ENCODE measurements around the gene CENPL. TPM values are rescaled to one million over a fixed set of nuclear protein-coding genes. Genes with fewer than 3 reads are reported as not detected.

CENPL gene
- total and polyA plus RNA-seq, 10 of the 15 experiments (the other 5 are each of a cell fraction or from before 2014, with no cell fraction given): 14.9 to 32.1 (median 24.5) TPM

GRCh38 chr1:173867753-173868265, 43.1 kb upstream of the CENPL start, which contains the start of gene GAS5 (continued):
- TF ChIP-seq BHLHE40 (IDR thresholded peaks at IDR 0.05; ENCODE audit: borderline replicate concordance in 1 of 2, low read depth in 2 of 2, low read length in 1 of 2): peak in 1 of 2 experiments; percentile 60; a peak in 1 of 4 replicates
- TF ChIP-seq MYB (IDR thresholded peaks at IDR 0.05; ENCODE audit: borderline replicate concordance, low read depth, low read length): no peak
- peak; percentile 98 for TF ChIP-seq POU2F2 (IDR thresholded peaks at IDR 0.05; ENCODE audit: borderline replicate concordance, low read depth, low read length)
- peak; percentile 60; the same call in 1 of the 2 replicates for TF ChIP-seq ATF2 (IDR thresholded peaks at IDR 0.05; ENCODE audit: low read length)
- no peak for TF ChIP-seq HDAC2 (IDR thresholded peaks at IDR 0.05)
- TF ChIP-seq MYC (IDR thresholded peaks at IDR 0.05; ENCODE audit: insufficient read depth, insufficient read length, insufficient replicate concordance, low read length, severe bottlenecking): peak; percentile 99
- TF ChIP-seq SMARCA5 (IDR thresholded peaks at IDR 0.05): peak; percentile 10; the same call in 1 of the 2 replicates
- peak; percentile 91 for TF ChIP-seq HDAC6 (IDR thresholded peaks at IDR 0.05; ENCODE audit: unreplicated experiment)
- peak; percentile 79 for TF ChIP-seq ZBED1 (IDR thresholded peaks at IDR 0.05; ENCODE audit: borderline replicate concordance)
- TF ChIP-seq, protein P1, sequence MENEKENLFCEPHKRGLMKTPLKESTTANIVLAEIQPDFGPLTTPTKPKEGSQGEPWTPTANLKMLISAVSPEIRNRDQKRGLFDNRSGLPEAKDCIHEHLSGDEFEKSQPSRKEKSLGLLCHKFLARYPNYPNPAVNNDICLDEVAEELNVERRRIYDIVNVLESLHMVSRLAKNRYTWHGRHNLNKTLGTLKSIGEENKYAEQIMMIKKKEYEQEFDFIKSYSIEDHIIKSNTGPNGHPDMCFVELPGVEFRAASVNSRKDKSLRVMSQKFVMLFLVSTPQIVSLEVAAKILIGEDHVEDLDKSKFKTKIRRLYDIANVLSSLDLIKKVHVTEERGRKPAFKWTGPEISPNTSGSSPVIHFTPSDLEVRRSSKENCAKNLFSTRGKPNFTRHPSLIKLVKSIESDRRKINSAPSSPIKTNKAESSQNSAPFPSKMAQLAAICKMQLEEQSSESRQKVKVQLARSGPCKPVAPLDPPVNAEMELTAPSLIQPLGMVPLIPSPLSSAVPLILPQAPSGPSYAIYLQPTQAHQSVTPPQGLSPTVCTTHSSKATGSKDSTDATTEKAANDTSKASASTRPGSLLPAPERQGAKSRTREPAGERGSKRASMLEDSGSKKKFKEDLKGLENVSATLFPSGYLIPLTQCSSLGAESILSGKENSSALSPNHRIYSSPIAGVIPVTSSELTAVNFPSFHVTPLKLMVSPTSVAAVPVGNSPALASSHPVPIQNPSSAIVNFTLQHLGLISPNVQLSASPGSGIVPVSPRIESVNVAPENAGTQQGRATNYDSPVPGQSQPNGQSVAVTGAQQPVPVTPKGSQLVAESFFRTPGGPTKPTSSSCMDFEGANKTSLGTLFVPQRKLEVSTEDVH (IDR thresholded peaks at IDR 0.05; ENCODE audit: low read depth, partially characterized antibody): peak; percentile 75
- no peak for TF ChIP-seq KAT2A (conservative IDR thresholded peaks at IDR 0.05; ENCODE audit: control insufficient read depth, low read depth, low read length)
- TF ChIP-seq CBFB (IDR thresholded peaks at IDR 0.05; ENCODE audit: low read depth): peak; percentile 99
- TF ChIP-seq SP1 (IDR thresholded peaks at IDR 0.05; ENCODE audit: low read depth, low read length): peak; percentile 54
- TF ChIP-seq MAX (IDR thresholded peaks at IDR 0.05; ENCODE audit: low read depth, low read length): peak; percentile 84
- TF ChIP-seq, protein P2, sequence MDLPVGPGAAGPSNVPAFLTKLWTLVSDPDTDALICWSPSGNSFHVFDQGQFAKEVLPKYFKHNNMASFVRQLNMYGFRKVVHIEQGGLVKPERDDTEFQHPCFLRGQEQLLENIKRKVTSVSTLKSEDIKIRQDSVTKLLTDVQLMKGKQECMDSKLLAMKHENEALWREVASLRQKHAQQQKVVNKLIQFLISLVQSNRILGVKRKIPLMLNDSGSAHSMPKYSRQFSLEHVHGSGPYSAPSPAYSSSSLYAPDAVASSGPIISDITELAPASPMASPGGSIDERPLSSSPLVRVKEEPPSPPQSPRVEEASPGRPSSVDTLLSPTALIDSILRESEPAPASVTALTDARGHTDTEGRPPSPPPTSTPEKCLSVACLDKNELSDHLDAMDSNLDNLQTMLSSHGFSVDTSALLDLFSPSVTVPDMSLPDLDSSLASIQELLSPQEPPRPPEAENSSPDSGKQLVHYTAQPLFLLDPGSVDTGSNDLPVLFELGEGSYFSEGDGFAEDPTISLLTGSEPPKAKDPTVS (IDR thresholded peaks at IDR 0.05; ENCODE audit: low read depth, low read length): no peak; the same call in 1 of the 2 replicates
- TF ChIP-seq ZBTB11 (CRISPR knock-in tag; IDR thresholded peaks at IDR 0.05): no peak

Measured in GM12878 (cell line).